GM19351 (cell line): Measurements from ENCODE around the gene ATP5F1D.
A peak's percentile ranks its signal among the peaks of the same experiment; 100 is the strongest.

ENCODE experiments used
- ATAC-seq: cut with Tn5 transposase; IDR thresholded peaks from one replicate; pipeline ENCODE4 v1.9.1; 2021; ENCODE audit warnings: mild to moderate bottlenecking, moderate library complexity; ENCODE audit not compliant: unreplicated experiment

ATP5F1D gene

GRCh38 chr19:1268226-1269064, 26.9 kb downstream of the ATP5F1D start:
- ATAC-seq, result no peak

GRCh38 chr19:1269065-1269477, 27.5 kb downstream of the ATP5F1D start, which contains the start of gene CIRBP:
TSS of gene CIRBP (plus strand) at chr19:1269332. CDS start at chr19:1270934, 1,602 bp downstream.
- peak; percentile 45 for ATAC-seq

- peak; percentile 19 for ATAC-seq
These were observed 28.1 kb downstream of the ATP5F1D start for GRCh38 chr19:1269478-1270212.

- no peak for ATAC-seq
These were observed 28.8 kb downstream of the ATP5F1D start for GRCh38 chr19:1270213-1270853.

GRCh38 chr19:1270854-1271527, 29.4 kb downstream of the ATP5F1D start:
- ATAC-seq, result no peak

- no peak for ATAC-seq
These were observed 30.2 kb downstream of the ATP5F1D start for GRCh38 chr19:1271528-1272422.

GRCh38 chr19:1272423-1273262, 31.1 kb downstream of the ATP5F1D start:
- ATAC-seq, result no peak

- ATAC-seq, result no peak
These were observed 31.9 kb downstream of the ATP5F1D start for GRCh38 chr19:1273263-1274041.

GRCh38 chr19:1274081-1274851, 32.7 kb downstream of the ATP5F1D start:
- ATAC-seq, result no peak

- no peak for ATAC-seq
These were observed 33.3 kb downstream of the ATP5F1D start for GRCh38 chr19:1274852-1275259.

- peak; percentile 80 for ATAC-seq
These were observed 33.9 kb downstream of the ATP5F1D start, which contains the start of gene FAM174C for GRCh38 chr19:1275260-1275975. TSS of gene FAM174C (plus strand) at chr19:1275530. CDS start at chr19:1275550, 20 bp downstream.

- no peak for ATAC-seq
These were observed 34.6 kb downstream of the ATP5F1D start for GRCh38 chr19:1275976-1276627.

GRCh38 chr19:1276628-1277022, 35.1 kb downstream of the ATP5F1D start:
- no peak for ATAC-seq

GRCh38 chr19:1277061-1277460, 35.5 kb downstream of the ATP5F1D start:
- no peak for ATAC-seq

- ATAC-seq, result no peak
These were observed 36.5 kb downstream of the ATP5F1D start for GRCh38 chr19:1278074-1278473.
